ENCODE measurements around the gene ELANE. TPM values are rescaled to one million over a fixed set of nuclear protein-coding genes. Genes with fewer than 3 reads are reported as not detected.
"Not testable (repeated sequence)": the region's sequence is repeated elsewhere in the genome, so short reads cannot be mapped to it uniquely, and the experiment has no call there.

Gene ELANE
- total RNA-seq, 2 donors from 2014 or later: not detected

DNA sequence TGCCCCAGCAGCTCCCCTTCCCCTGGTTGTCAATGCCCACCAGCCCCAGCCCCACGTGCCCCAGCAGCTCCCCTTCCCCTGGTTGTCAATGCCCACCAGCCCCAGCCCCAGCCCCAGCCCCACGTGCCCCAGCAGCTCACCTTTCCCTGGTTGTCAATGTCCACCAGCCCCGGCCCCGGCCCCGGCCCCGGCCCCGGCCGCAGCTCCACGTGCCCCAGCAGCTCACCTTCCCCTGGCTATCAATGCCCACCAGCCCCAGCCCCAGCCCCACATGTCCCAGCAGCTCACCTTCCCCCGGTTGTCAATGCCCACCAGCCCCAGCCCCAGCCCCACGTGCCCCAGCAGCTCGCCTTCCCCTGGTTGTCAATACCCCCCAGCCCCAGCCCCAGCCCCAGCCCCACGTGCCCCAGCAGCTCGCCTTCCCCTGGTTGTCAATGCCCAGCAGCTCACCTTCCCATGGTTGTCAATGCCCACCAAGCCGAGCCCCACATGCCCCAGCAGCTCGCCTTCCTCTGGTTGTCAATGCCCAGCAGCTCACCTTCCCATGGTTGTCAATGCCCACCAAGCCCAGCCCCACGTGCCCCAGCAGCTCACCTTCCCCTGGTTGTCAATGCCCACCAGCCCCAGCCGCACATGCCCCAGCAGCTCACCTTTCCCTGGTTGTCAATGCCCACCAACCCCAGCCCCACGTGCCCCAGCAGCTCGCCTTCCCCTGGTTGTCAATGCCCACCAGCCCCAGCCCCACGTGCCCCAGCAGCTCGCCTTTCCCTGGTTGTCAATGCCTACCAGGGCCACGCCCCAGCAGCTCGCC, 26.9 kb downstream of the ELANE start:
- H3K27me3 Mint-ChIP-seq; ATAC-seq; H3K36me3 Mint-ChIP-seq; DNase-seq (ENCODE audit: low spot score); H3K9me3 Mint-ChIP-seq; H3K27ac Mint-ChIP-seq; H3K4me3 Mint-ChIP-seq; H3K4me1 Mint-ChIP-seq (ENCODE audit: low read depth in 2 of 2): not testable (repeated sequence)

DNA sequence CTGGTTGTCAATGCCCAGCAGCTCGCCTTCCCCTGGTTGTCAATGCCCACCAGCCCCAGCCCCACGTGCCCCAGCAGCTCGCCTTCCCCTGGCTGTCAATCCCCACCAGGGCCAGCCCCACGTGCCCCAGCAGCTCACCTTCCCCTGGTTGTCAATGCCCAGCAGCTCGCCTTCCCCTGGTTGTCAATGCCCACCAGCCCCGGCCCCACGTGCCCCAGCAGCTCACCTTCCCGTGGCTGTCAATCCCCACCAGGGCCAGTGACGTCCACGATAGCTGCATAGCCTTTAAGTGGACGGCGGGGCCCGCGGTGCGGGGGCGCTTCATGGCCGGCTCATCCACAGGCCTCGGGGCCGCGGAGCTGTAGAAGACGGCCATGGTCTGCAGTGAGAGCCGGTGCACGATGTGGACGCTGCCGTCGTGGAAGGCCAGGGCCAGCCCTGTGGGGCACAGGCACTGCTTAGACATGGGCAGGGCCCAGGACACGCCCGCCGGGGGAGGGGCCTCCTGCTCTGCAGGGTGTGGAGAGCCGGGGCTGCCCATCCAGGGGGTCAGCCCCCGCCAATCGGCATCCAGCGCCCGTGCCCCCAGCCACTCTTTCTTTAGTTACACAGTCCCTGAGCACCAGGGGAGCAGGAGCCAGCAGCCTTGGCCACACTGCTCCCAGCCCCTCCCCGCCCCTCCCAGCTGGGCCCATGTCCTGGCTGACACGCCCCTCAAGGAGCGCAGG, 27.8 kb downstream of the ELANE start:
- DNase-seq (ENCODE audit: low spot score): no peak
- Mint-ChIP-seq H3K4me1 (ENCODE audit: low read depth in 2 of 2) (no peaks in the 10 kb centered on the region), H3K27me3 (no peaks in the 10 kb centered on the region), H3K27ac (no peak overlapping the region), H3K4me3 (no peak overlapping the region), H3K9me3 (no peaks in the 10 kb centered on the region), H3K36me3 (no peaks in the 10 kb centered on the region)
- ATAC-seq: no peak

DNA sequence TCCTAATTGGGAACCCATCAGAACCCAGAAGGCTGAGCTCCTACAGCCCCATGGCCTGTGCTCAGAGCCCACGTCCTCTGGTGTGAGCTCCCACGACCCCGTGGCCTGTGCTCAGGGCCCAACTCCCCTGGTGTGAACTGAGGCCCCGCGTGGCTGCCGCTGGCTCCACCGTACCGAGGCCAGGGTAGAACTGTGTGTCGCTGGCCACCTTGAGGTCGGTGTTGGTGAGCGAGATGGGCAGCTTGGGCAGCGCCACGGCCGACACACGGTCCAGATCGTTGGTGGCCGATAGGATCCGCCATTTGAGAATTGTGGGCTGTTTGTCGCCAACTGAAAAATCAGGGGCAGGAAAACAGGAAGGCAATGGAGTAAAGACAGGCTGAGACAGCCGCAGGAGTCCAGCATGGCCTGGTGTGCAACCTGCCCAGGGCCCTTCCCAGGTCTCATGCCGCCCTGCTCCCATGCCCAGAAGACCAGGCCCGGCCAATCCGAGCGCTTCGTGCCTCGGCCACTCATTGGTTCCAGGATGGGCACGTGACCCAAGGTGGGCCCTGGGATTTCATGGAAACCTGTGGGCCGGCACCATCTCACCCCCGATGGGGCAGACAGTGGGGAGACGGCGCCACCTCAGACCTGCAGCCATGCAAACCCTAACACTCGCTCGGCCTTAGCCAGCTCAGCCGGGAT, 29.4 kb downstream of the ELANE start:
- ATAC-seq (no peak), DNase-seq (ENCODE audit: low spot score) (no peak)
- no peak overlapping the region for H3K27ac Mint-ChIP-seq
- H3K27me3 Mint-ChIP-seq: no peaks in the 10 kb centered on the region
- no peaks in the 10 kb centered on the region for H3K4me1 Mint-ChIP-seq (ENCODE audit: low read depth in 2 of 2)
- H3K4me3 Mint-ChIP-seq: no peak overlapping the region
- H3K9me3 Mint-ChIP-seq: no peaks in the 10 kb centered on the region
- H3K36me3 Mint-ChIP-seq: no peaks in the 10 kb centered on the region

DNA sequence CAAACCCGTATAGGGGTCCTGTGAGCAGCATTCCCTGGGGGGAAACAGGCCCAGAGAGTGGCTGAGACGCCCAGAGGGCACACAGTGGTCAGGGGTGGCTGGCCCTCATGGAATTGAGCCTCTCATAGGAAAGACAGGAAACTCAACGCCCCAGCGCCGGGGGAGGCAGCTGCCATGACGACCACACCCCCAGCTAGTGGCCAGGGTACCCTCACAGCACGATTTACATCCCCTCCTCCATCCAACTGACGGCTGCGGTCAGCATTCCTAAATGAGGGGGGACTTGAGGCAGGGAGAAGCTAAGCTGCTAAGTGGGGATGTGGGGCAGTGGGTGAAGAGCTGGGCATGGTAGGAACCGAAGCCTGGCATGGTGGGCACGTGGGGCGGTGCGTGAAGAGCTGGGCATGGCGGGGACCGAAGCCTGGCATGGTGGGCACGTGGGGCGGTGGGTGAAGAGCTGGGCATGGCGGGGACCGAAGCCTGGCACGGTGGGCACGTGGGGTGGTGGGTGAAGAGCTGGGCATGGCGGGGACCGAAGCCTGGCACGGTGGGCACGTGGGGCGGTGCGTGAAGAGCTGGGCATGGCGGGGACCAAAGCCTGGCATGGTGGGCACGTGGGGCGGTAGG, 30.9 kb downstream of the ELANE start:
- Mint-ChIP-seq H3K4me1 (ENCODE audit: low read depth in 2 of 2) (no peaks in the 10 kb centered on the region), H3K27me3 (no peaks in the 10 kb centered on the region), H3K4me3 (no peak overlapping the region), H3K9me3 (no peaks in the 10 kb centered on the region), H3K27ac (no peak overlapping the region), H3K36me3 (no peaks in the 10 kb centered on the region)
- DNase-seq (ENCODE audit: low spot score) (no peak), ATAC-seq (no peak)

DNA sequence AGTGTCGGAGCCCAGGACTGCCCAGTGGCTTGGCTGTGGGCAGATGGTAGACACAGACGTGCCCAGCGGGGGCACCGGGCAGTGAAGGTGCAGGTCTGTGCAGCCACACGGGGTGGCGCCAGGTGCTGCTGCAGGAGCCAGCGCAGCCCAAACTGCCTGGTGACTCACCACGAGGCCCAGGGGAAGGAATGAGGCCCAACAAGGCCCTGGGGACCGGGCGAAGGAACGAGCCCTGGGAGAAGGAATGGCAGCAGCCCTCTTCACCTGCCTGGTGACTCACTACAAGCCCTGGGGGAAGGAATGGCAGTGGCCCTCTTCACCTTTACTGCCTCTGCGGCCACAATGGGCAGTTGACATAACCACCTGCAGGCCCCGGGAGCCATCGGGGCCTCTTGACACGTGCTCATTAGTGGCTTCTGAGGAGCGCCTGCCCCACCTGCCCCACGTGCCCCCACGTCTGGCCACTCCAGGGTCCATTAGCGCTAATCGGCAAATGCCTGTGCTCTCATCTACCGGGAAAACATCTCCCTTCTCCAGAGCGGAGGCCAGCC, 31.6 kb downstream of the ELANE start:
- Mint-ChIP-seq H3K27ac (no peak overlapping the region), H3K27me3 (no peaks in the 10 kb centered on the region), H3K4me3 (no peak overlapping the region), H3K36me3 (no peaks in the 10 kb centered on the region), H3K9me3 (no peaks in the 10 kb centered on the region), H3K4me1 (ENCODE audit: low read depth in 2 of 2) (no peaks in the 10 kb centered on the region)
- DNase-seq (ENCODE audit: low spot score) (no peak), ATAC-seq (peak in 1 of 2 donors; percentile 4)

DNA sequence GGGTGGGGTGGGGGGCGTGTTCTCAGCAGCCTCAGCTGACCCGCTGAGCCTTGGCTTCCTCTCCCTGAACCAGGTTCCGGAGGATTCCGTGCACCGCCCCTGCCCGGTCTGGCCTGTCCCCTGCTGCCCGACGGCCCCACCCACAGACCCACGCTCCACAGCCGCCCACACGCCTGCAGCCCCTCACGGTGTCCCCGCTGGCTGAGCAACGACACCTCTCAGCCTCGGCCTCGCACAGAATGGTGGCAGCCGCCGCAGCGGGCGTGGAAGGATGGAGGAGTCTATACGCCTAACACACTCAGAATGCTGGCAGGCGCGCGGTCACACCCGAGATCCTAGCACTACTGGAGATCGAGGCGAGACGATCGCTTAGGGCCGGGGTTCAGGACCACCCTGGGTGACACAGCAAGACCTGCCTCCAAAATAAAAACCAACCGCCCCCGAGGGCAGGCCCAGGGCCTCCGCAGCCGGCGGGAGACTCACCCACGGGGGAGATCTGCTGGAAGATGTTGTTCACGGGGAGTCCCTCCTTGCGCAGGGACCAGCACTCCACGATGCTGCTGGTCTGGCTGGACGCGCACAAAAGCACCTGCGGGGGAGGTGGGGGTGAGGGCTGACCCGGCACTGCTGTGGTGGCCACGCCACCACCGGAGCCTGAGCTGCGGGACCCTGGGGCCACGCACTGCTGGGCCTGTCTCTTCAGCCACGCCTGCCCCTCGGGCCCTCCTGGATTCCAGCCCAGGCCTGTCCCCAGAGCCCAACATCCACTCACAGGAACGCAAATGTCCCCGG, 32.5 kb downstream of the ELANE start:
- DNase-seq (ENCODE audit: low spot score) (no peak), ATAC-seq (peak in 1 of 2 donors; percentile 3)
- no peak overlapping the region for H3K4me3 Mint-ChIP-seq
- H3K27ac Mint-ChIP-seq: no peak overlapping the region
- H3K36me3 Mint-ChIP-seq: no peaks in the 10 kb centered on the region
- H3K9me3 Mint-ChIP-seq: no peaks in the 10 kb centered on the region
- no peaks in the 10 kb centered on the region for H3K4me1 Mint-ChIP-seq (ENCODE audit: low read depth in 2 of 2)
- H3K27me3 Mint-ChIP-seq: no peaks in the 10 kb centered on the region

DNA sequence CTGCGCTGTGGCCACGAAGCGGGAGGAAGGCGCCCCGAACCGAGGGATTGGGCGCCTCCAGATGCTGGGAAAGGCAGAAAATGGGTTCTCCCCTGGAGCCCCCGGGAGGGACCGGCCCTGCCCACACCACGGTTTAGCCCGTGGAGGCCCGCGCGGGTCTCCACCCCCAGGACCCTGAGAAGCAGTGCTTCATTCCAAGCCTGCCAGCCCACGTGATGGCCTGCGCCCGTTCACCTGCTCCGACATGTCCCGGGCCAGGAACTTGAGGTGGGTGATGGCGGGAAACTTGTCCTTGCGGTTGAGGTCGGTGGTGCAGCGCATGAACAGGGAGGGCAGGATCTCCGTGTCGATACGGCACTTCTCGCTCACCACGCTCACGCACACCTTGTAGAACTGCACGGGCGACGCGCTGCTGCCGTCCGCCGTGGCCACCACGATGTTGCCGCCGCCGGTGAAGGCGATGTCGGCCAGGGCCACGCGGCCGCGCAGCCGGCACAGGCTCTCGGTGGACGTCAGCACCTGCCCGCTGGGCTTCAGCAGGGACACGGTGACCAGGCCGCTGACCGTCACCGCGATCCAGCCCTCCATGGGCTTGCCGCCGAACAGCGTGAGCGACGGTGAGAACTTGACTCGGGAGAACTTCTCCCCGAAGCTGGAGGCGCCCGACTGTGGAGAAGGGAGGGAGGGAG, 33.6 kb downstream of the ELANE start:
- H3K36me3 Mint-ChIP-seq: no peaks in the 10 kb centered on the region
- no peaks in the 10 kb centered on the region for H3K27me3 Mint-ChIP-seq
- no peak for DNase-seq (ENCODE audit: low spot score)
- no peak overlapping the region for H3K4me3 Mint-ChIP-seq
- H3K27ac Mint-ChIP-seq: no peak overlapping the region
- no peak for ATAC-seq
- H3K9me3 Mint-ChIP-seq: no peaks in the 10 kb centered on the region
- no peaks in the 10 kb centered on the region for H3K4me1 Mint-ChIP-seq (ENCODE audit: low read depth in 2 of 2)

DNA sequence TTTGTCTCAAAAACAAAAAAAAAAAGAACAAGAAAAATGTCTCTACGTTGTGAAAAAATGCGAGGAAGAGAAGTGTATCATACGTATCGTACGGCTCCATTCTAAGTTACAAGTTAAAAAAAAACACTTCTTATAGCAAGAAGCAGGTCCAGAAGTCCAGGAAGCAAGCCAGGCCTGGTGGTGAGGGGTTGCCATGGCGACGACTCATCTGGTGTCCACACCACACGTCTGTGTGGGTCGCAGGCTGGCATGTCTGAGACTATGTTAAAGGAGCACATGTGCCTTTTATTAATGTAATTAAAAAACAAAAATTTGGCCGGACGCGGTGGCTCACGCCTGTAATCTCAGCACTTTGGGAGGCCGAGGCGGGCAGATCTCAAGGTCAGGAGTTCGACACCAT, 35.0 kb downstream of the ELANE start:
- Mint-ChIP-seq H3K9me3 (no peaks in the 10 kb centered on the region), H3K36me3 (no peaks in the 10 kb centered on the region), H3K27me3 (no peaks in the 10 kb centered on the region), H3K4me3 (no peak overlapping the region), H3K27ac (no peak overlapping the region), H3K4me1 (ENCODE audit: low read depth in 2 of 2) (peaks cover under 1% of the 10 kb centered on the region in 2 donors)
- ATAC-seq (no peak), DNase-seq (ENCODE audit: low spot score) (no peak)

DNA sequence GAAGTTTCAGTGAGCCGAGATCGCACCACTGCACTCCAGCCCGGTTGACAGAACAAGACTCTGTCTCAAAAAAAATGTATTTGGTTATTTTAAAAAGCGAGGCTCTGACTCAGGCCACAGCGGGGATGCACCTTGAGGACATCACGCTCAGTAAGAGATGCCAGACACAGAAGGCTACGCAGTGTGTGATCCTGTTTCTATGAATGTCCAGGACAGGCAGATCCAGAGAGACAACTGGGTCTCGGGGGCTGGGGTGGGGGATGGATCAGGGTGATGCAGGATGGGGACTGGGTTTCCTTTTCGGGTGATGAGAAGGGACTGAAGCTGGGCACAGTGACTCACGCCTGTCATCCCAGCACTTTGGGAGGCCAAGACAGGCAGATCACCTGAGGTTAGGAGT, 35.5 kb downstream of the ELANE start:
- ATAC-seq (no peak), DNase-seq (ENCODE audit: low spot score) (no peak)
- no peaks in the 10 kb centered on the region for H3K9me3 Mint-ChIP-seq
- no peak overlapping the region for H3K4me3 Mint-ChIP-seq
- peaks cover 2 to 4% of the 10 kb centered on the region in 2 donors for H3K4me1 Mint-ChIP-seq (ENCODE audit: low read depth in 2 of 2)
- H3K27ac Mint-ChIP-seq: no peak overlapping the region
- H3K27me3 Mint-ChIP-seq: no peaks in the 10 kb centered on the region
- H3K36me3 Mint-ChIP-seq: no peaks in the 10 kb centered on the region

DNA sequence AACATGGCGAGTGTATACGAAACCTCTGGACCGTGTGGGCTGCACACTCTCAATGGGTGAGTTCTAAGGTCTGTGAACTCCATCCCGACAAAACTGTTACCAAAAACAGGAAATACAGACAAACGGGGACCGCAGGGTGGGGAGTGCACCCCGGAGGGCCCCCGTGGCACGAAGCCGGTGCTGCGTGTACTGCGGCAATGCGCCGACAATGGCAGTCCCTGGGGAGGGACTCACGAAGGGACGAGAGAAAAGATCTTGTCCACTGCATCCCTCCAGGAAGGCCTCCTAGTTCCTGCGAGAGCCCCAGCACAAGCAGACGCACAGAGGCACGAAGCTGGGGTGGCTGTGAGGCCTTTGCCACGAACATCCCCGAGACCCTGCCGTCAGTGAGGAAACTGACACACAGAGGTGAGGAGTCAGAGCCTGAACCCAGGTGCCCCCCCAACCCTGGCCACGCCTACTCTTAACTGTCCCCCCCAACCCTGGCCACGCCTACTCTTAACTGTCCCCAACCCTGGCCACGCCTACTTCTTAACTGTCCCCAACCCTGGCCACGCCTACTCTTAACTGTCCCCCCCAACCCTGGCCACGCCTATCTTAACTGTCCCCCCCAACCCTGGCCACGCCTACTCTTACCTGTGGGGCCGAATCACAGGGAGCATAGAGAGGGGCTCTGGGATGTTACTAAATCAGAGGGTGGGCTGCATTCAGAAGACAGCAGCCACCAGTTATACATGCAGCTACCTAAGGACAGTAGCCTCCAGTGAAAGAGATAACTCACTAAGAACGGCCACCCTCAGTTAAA, 36.7 kb downstream of the ELANE start:
- H3K9me3 Mint-ChIP-seq: no peaks in the 10 kb centered on the region
- H3K4me1 Mint-ChIP-seq (ENCODE audit: low read depth in 2 of 2): peaks cover 12 to 13% of the 10 kb centered on the region in 2 donors
- H3K36me3 Mint-ChIP-seq: no peaks in the 10 kb centered on the region
- H3K27ac Mint-ChIP-seq: no peak overlapping the region
- no peaks in the 10 kb centered on the region for H3K27me3 Mint-ChIP-seq
- ATAC-seq (no peak), DNase-seq (ENCODE audit: low spot score) (no peak)
- H3K4me3 Mint-ChIP-seq: no peak overlapping the region

DNA sequence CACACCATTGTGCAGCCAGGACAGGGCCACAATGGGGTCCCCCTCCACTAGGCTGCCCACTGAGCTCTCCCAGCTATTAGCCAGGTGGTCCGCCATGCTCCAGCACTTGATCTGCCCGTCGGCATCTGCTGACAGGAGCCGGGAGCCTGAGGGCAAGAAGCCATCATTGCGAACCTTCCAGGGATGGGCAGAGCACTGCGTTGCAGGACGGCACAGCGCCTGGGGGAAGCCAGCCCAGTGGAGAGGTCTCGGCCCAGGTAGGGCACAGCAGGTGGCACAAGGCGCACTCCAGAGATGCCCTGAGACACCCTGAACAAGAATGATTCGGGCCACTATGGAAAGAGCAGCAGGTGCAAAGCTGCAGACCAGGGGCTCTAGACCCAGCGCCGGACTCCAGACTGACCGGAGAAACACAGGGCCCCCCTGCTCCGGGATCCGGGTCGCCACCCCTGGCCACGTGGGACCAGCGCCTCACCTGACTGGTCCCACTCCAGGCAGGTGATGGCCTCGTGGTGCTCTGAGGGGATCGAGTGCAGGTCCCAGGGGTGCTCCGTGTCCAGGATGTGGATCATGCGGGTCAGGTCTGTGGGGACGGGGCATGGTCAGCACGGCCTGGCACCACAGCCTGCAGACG, 37.7 kb downstream of the ELANE start:
- Mint-ChIP-seq H3K4me3 (no peak overlapping the region), H3K27ac (no peak overlapping the region), H3K9me3 (no peaks in the 10 kb centered on the region), H3K4me1 (ENCODE audit: low read depth in 2 of 2) (peaks cover 12 to 14% of the 10 kb centered on the region in 2 donors), H3K36me3 (no peaks in the 10 kb centered on the region), H3K27me3 (no peaks in the 10 kb centered on the region)
- DNase-seq (ENCODE audit: low spot score) (no peak), ATAC-seq (no peak)

DNA sequence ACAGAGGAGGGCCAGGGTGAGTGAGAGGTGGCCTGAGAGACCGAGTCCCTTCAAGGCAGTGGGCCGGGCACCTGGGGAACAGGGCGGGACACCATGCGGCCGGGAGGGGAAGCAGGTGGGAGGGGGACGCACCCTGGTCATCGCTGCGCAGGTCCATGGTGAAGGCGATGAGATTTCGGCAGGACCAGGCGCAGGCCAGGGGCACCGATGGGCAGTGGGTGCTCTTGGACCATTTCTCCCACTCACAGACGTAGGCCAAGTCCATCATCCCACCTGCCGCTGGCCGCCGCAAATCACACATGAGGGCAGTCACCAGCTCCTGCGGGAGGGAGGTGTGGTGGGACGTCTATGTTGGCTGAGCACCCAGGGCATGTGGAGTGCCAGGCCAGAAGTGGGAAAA, 38.7 kb downstream of the ELANE start:
- peaks cover 12 to 14% of the 10 kb centered on the region in 2 donors for H3K4me1 Mint-ChIP-seq (ENCODE audit: low read depth in 2 of 2)
- peak overlapping the region; percentile 35 to 63 for H3K27ac Mint-ChIP-seq
- DNase-seq (ENCODE audit: low spot score) (no peak), ATAC-seq (no peak)
- no peaks in the 10 kb centered on the region for H3K27me3 Mint-ChIP-seq
- no peaks in the 10 kb centered on the region for H3K36me3 Mint-ChIP-seq
- H3K9me3 Mint-ChIP-seq: no peaks in the 10 kb centered on the region
- peak overlapping the region; percentile 56 for H3K4me3 Mint-ChIP-seq
